ENCODE results near the gene CHTF18.
"Not testable (repeated sequence)": the region's sequence is repeated elsewhere in the genome, so short reads cannot be mapped to it uniquely, and the experiment has no call there.

Gene CHTF18

DNA sequence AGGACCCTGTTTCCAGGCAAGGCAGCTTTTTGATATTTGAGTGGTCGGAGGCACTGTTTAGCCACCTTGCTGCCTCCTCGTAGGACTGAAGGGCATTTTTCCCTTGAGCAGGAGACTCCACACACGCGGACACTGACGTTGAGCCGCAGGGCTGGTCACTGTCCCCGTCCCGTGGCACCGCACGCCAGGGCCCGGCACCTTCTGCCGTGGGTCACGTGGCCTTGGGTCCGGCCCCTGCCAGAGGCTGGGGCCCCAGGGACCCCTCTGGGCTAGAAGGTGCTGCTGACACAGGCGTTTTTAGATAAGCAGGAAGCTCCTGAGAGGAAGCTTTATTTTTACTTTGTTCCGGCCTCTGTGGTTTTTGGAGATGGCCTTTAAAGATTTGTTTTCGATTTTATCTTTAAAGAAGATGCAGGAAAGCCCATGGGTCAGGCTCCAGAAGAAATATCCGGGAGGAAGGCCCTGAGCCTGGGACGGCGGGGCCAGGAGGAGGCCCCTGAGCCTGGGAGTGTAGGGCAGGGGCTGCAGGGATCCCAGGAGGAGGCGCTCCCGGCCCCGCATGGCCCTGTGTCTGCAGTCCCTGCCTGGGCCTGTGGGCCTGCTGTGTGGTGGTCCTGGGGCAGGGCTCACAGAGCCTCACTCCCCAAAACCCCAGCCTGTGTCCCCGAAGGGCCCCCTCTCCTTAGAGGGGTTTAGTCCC is 42.6 kb downstream of the CHTF18 start:
- DNase-seq (ENCODE audit: low read depth), result no peak

DNA sequence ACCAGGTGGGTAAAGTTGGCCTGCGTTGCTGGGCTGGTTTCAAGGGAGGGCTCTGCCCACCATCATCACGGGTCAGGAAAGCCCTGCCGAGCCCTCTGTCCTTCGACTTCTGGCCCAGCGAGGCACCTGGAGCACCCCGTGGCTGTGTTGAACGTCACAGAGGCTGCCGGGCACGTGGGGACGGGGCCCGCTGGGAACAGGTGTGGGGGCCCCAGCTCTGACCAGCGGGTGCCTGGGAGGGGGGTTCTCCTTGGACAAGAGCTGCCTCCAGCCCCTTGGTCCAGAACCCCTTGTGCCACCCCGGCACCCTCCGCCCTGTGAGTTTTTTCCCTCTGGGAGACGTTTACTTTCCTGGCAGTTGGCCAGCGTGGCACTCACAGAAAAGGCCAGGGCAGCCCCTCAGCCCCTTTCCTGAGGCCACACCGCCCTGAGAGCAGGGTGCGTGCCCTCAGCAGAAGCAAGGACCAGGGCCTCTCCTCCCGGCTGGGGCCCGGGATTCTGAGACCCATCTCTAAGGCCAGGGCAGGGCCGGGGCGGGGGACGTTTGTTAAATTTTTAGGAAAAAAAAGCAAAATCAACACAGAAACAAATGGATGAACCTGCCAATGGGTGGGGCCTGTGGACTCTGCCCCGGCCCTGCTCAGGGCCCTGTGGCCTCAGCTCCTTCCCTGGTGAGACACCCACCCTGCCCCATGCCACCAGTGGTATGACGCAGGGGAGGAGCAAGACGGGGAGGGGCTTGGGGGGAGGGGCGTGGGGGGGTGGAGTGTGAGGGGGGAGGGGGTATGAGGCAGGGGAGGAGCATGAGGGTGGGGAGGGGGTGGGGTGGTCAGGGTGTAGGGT is 43.4 kb downstream of the CHTF18 start:
- DNase-seq (ENCODE audit: low read depth), result no peak

DNA sequence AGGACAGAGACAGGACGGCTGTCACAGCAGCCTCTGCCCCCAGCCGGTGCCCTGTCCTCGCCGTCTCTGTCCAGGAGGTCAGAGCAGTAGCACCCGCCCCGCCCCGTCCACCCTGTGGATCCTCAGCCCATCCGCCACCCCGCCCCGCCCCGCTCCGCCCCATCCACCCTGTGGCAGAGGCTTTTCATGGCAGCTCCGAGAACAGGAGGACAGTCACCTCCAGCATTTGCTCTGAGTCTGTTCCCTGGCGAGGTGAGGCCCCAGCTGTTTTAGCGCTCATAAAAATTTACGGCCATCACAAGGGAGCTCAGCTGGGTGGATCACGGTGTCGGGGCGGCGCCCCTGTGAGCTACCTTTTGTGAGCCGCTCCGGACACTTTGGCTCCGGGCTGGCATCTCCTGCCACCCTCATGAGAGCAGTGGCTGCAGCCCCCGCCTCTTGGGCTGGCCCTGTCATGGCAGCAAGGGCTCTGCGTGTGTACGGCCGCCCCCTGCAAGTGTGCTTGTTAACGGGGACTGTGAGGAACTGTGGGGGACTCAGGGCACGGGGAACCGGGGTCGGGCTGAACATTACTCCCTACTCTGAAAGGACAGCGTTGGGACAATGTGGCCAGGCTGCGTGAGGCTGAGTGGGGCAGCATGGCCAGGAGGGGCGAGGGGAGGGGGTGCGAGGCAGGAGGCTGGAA is 44.4 kb downstream of the CHTF18 start:
- no peak for DNase-seq (ENCODE audit: low read depth)

DNA sequence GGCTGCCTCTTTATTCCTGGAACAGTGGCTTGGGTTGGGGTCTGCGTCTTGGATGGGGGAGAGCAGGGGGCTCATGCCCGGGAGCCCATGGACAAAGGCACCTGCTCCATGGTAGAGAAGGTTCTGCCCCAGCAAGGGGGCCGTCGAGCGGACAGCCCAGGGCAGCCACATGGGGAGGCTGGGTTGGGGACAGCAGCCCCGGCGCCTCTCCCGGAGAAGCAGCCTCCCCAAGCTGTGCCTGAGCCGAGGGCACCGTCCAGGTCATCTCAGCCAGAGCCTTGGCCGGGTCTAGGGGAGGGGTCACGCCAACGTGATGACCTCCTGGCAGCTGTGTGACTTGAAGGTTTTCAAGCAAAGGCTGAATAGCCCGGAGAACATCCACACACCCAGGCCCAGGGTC is 45.0 kb downstream of the CHTF18 start:
- DNase-seq (ENCODE audit: low read depth), result no peak

DNA sequence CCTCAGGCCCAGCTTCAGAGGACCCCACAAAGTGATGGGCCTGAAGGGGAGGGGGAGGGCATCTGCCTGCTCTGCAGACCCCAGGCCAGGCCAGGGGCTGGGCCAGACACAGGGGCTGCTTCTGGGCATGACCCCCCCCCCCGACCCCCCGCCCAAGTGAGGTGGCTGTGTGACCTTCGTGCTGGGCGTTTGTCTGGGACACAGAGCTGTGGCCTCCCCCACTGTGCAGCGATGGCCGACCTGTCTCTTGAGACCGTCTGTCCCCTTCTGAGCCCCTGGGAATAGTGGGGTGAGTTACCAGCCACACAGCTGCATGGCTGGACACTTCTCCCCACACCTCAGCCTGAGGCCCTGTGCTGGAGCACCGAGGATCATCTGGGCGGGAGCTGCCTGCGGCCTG is 47.0 kb downstream of the CHTF18 start:
- no peak for DNase-seq (ENCODE audit: low read depth)

DNA sequence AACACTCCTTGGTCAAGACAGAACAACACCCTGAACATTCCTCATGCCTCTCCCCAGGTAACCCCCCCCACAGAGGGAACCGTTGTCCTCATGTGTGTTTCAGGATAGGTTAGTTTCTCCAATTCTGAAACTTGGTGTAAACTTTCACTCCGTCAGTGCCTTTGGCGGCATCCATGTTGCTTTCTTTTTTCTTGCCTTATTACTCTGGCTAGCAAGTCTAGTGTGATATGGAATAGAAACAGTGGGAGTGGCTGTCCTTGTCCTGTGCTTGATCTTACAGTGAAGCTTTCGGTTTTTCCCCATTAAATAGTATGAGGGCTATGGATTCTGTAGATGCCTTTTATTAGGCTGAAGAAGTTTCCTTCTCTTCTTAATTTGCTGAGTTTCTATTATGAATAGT is 47.8 kb downstream of the CHTF18 start:
- DNase-seq (ENCODE audit: low read depth), result no peak

DNA sequence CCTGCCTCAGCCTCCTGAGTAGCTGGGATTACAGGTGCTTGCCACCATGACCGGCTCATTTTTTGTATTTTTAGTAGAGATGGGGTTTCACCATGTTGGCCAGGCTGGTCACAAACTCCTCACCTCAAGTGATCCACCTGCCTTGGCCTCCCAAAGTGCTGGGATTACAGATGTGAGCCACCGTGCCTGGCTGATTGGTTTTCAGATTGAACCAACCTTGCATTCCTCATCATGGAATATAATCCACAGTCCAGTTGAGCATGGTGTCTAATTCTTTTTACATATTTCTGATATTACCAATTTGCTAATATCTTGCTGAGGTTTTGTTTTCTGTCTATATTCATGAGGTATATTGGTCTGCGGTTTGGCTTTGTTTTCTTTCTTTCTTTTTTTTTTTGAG is 48.4 kb downstream of the CHTF18 start:
- DNase-seq (ENCODE audit: low read depth), result not testable (repeated sequence)

DNA sequence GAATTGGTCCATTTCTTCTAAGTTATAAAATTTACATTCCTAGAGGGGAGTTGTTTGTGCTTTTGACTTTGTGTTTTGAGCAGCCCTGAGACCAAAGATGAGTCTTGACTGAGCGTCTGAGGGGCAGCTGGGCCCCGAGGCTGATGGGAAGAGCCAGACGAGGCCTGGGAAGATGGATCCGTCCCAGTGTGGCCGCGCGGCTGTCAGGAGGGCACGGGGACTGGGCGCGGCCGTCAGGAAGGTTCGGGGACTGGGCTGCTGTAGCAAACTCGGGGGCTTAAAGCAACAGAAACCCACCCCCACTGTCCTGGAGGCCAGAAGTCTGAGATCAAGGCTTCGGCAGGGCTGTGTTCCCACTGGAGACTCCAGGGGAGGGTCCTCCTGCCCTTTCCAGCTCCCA is 50.3 kb downstream of the CHTF18 start:
- DNase-seq (ENCODE audit: low read depth), result no peak

DNA sequence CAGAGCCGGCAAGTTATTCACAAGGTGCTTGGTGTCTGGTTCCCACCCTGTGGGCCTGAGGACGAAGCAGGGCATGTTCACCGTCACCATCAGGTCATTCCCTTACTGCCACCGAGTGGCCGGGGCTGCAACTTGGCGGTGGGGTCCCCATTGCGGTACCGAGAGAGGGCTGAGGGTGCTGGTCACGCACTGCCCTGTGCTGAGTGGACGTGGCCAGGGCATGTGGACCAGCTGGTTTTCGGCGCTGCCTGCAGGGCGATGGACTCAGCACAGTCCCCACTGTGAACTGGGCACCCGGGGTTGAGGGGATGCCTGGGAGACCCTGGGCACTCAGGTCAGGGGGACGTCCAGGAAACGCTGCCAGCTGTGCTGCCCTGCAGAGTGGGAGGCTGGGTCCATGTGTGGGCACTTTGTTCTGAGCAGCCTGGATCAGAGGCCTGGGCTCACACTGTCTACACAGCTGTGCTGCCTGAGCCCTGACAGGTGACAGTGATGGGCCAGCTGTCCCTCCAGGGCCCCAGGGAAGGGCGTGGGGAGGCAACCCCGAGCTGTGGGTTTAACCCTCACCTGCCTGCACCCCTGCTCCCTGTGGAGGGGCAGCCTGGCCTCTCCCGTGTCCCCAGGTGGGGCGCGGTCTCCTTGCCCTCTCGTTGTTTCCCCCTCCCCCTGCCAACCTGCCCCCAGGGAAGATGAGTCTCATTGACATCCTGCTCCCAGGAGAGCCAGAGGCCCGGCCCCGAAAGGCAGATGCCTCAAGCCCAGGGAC is 51.4 kb downstream of the CHTF18 start:
- DNase-seq (ENCODE audit: low read depth), result no peak

DNA sequence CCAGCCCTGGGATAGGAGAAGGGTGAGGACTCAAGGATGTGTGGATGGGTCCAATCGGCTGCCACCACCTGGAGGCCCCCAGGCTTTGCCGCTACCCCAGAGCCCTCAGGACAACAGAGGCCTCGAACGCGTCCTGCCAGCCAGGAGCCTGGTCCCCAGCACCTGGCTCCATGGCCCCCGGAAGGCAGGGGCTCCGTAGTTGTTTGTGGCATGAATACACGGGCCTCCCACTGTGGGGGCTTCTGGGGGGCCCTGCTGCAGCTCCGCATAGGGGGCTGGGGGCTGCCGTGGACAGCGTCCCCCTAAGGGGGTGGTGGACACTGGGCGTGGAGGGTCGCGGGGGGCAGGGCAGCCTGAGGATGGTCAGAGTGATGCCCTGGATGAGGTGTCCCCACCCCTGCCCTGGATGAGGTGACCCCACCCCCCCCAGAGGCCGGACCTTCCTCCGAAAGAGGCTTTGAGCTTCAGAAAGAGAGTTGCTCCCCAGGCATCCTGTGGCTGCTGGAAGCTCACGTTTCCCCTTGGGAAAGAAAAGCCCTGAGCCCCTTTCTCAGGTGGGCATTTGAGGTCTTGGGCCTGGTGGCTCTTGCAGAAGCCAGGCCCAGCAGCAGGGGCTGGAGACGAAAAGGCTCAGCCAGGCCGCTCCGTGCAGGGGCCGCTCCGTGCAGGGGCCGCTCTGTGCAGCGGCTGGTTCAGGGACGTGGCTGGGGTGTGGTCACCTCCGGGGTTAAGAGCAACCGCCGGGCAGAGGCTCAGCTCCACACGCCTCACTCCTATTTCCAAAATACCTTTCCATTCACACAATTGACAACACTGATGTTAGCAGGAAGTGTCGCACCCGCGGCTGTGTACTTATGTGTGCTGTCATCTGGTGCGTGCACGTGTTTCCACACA is 52.4 kb downstream of the CHTF18 start:
- no peak for DNase-seq (ENCODE audit: low read depth)

DNA sequence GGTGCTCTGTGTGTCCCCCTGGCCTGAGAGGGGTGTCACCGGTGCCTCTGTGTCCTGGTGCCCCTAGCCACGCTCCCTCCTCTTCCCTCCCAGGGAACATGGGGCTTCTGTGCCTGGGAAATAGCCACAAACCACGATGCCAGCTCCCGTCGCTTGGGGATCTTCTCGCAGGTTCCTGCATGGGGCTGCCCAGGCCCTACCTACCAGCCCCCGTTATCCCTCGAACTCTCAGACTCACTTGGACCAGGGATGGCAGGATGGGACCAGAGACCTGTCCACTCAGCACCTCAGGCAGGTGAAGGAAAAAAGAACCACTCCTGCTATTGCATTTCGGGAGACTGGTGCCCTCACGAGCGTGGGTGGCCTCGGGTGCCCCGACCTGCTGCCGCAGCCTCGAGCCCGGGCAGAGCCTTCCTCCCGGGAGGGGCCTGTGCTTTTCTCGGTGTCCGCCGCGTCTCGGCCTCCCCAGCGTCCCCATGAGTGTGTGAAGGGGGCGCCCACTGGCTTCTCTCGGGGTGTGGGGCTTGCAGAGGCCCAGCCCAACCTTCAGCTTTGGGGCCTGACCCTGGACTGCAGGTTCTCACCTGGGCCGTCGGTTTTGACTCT is 53.1 kb downstream of the CHTF18 start:
- DNase-seq (ENCODE audit: low read depth), result no peak

DNA sequence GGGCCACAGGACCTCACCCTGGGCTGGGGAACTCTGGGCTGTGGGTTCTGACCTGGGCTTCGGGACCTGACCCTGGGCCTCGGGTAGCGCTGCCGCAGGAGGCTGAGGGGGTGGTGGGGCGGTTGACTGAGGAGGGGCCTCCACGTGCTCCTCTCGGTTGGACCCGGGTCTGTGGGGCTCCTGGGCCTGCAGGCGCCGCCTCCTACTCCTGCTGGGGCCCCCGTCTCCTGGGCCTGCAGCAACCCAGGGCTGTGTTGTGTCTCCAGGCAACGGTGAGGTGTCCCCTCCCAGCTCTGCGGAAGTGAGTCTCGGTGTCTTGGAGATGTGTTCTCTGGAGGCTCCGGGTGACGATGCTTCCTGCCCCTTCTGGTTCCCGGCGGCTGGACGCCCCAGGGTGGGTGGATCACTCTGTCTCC is 53.6 kb downstream of the CHTF18 start:
- no peak for DNase-seq (ENCODE audit: low read depth)

DNA sequence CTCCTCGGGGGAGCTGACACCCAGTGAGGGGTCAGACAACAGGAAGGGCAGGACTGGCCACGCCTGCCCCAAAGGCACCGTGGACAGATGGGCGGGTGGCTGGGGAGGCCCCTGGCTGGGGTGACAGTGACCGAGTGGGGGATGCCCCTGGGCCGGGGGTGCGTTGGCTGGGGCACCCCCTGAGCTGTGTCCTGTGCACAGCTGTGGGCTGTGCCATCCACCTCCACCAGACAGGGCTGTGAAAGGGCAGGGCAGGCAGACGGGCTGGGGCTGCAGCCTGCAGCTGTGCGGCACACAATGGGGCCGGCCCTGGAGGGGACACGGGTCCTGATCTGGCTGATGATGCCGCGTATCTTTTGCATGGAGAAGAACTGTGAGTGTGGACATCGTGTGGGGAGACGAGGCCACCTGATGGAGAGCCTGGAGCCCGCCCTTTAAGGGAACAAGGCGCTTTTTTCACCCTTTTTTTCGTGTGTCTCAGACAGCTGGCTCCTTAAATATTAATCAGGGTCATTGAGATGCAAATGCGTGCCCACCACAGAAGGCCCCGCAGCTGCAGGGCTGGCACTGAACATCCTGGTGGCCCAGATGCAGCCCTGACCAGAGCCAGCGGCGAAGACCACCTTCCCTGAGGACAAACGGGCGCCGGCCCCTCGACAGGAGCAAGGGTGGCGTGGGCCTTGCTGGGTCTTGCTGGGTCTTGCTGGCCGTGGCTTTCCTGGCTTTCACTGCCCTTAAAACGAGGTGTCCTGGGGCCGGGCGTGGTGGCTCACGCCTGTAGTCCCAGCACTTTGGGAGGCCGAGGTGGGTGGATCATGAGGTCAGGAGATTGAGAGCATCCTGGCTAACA is 54.5 kb downstream of the CHTF18 start:
- no peak for DNase-seq (ENCODE audit: low read depth)

DNA sequence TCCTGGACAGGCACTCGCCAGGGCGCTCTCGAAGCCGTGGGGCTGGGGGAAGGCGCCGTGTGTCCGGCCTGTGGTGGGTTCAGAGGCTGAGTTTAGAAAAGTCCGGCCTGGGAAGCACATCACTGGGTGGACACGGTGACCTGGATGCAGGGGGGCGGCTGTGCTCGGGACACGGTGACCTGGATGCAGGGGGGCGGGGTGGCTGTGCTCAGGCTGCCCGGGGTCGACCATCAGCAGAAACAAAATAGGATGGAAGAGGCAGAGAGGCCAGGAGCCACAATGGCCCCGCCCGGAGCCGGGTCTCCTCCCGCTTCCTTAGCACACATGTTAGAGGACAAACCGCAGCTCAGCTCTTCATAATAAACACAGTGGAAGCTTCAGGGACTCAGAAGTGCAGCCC is 55.4 kb downstream of the CHTF18 start:
- no peak for DNase-seq (ENCODE audit: low read depth)

DNA sequence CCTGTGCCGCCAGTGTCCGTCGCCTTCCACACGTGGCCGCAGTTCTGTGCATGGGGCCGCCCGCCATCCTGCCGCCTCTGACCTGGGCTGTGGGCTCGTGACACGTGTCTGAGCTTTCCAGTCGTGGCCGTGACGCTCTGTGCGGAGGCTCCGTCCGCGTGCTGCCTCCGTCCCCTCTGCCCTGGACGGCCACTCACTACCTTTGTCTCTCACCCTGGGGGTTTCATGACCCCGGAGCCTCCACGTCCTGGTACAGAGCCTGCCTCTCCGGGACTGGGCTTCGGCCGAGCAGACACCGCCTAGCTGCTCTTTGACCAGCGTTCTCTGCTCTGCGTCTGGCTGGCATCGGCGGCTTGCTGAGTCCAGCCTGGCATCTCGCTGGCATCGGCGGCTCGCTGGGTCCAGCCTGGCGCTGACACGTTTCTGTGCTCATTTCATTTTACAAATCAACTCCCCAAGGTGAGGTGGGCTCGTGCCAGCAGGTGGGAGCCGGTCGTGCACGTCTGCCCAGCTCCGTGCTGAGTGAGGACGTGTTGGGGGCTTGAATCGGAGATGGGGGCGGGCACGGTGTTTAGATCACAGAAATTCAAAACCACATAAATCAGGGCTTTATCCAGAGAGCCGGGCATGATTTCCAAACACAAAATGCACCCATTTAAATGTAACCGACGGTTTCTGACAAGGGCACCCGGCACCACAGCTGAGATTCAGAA is 56.4 kb downstream of the CHTF18 start:
- no peak for DNase-seq (ENCODE audit: low read depth)

DNA sequence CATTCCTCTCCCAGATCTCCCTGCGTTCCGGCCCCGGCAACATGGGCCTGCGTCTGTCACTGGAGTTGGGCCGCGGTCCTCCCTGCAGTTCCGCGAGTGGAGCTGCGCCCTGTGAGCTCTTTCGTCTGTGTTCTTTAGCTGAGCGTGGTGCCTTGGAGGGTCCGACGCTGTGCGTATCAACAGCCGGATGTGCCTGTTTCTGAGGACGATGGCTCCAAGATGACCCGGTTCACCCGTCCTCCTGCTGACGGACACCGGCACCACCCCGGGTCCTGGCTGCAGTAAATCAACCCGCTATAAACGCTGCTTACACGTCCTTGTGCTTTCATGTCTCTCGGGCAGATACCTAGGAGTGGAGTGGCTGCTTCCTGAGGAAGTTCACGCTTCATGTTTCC is 56.9 kb downstream of the CHTF18 start:
- DNase-seq (ENCODE audit: low read depth), result no peak

DNA sequence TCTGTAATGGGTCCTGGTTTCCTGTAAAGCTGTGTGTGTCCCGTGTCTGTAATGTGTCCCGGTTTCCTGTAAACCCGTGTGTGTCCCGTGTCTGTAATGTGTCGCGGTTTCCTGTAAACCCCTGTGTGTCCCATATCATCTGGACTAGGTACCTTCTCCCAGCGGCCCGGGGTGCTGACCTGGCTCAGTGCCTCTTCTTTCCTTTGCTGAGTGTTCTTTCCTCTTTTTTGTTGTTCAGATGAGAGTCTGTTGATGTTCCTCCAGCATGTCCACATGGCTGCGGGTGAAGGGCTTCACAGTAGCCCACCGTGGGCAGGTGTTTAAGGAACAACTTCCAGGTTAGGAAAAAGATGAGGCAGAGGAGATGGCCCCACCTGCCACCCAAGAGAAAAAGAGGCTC is 58.7 kb downstream of the CHTF18 start:
- DNase-seq (ENCODE audit: low read depth), result no peak
